ENCODE measurements around the gene DNAJA4. TPM values are rescaled to one million over a fixed set of nuclear protein-coding genes. Genes with fewer than 3 reads are reported as not detected.

DNAJA4 gene
- total and polyA plus RNA-seq, 2 experiments from 2014 or later, result 5.0 to 12.5 TPM

DNA sequence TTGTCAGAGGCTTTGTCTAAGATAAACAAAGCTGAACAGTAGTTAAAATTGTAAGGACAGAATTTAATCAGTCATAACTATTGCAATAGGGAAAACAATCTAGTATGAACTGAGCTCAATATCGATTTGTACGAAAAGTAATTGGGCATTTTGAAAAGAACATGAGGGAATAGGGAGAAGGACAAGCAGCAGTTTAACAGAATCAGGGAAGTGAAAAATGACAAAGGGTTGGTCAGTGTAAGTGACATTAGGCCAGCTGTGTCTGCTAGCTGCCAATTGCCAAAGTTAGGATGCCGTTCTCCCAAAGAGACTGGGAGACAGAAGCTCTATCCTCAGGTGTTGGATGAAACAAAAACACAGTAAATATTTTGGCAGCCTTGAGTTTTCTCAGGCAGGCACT is 3.3 kb upstream of the DNAJA4 start:
- H2AFZ ChIP-seq, result no peak overlapping the region
- ATAC-seq, result no peak
- no peak for DNase-seq (ENCODE audit: low spot score)
- no peak overlapping the region for H3K4me3 Mint-ChIP-seq
- peaks cover 17% of the 10 kb centered on the region for H3K27me3 Mint-ChIP-seq (ENCODE audit: insufficient read depth, low read depth, poor library complexity)
- no peak overlapping the region for H3K4me3 ChIP-seq
- no peak overlapping the region for H3K27ac Mint-ChIP-seq
- no peaks in the 10 kb centered on the region for H3K36me3 Mint-ChIP-seq (ENCODE audit: low read depth)
- no peaks in the 10 kb centered on the region for H3K4me1 ChIP-seq (ENCODE audit: insufficient read depth)
- H3K27me3 ChIP-seq (ENCODE audit: insufficient read depth), result peaks cover 26% of the 10 kb centered on the region
- peaks cover 8% of the 10 kb centered on the region; the same call in 1 of the 2 replicates for H3F3A ChIP-seq (replicated peaks; ENCODE audit: low read depth)
- no peaks in the 10 kb centered on the region for H4K20me1 ChIP-seq (replicated peaks; ENCODE audit: insufficient read depth)
- H3K36me3 ChIP-seq (ENCODE audit: insufficient read depth), result no peaks in the 10 kb centered on the region
- H3K4me2 ChIP-seq, result no peak overlapping the region
- no peak for TF ChIP-seq POLR2AphosphoS5 (IDR thresholded peaks at IDR 0.05; ENCODE audit: low read depth)
- TF ChIP-seq, protein P1, sequence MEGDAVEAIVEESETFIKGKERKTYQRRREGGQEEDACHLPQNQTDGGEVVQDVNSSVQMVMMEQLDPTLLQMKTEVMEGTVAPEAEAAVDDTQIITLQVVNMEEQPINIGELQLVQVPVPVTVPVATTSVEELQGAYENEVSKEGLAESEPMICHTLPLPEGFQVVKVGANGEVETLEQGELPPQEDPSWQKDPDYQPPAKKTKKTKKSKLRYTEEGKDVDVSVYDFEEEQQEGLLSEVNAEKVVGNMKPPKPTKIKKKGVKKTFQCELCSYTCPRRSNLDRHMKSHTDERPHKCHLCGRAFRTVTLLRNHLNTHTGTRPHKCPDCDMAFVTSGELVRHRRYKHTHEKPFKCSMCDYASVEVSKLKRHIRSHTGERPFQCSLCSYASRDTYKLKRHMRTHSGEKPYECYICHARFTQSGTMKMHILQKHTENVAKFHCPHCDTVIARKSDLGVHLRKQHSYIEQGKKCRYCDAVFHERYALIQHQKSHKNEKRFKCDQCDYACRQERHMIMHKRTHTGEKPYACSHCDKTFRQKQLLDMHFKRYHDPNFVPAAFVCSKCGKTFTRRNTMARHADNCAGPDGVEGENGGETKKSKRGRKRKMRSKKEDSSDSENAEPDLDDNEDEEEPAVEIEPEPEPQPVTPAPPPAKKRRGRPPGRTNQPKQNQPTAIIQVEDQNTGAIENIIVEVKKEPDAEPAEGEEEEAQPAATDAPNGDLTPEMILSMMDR (conservative IDR thresholded peaks at IDR 0.05; ENCODE audit: low read depth in 2 of 2), result no peak
- no peaks in the 10 kb centered on the region for H3K9me3 Mint-ChIP-seq
- H3K79me2 ChIP-seq (replicated peaks; ENCODE audit: insufficient read depth), result no peaks in the 10 kb centered on the region
- H3K4me1 Mint-ChIP-seq, result peaks cover 3% of the 10 kb centered on the region; the same call in 1 of the 3 replicates
- no peak overlapping the region for H3K27ac ChIP-seq (ENCODE audit: low read depth)
- H3K9me2 ChIP-seq (ENCODE audit: insufficient read depth), result no peaks in the 10 kb centered on the region; the same call in 1 of the 2 replicates

DNA sequence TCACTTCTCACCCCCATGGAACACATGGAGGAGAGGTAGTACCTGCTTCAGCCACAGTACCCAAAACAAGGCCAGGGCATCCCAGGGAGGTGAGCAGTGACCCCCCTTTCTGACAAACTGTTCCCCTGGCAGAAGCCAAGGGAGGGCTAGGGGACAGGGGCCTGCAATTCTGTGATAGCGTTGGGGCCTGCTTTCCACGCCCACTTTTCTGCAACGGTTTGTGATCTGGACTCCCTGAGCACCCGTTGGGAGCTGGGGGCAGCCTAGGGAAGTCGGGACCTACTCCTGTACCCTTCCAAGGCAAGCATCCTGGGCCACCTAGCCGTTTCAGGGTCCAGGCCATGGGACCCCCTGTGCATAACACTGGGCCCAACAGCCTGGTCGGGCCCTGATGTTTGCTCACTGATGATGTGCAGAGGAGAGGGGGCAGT is 996 bp upstream of the DNAJA4 start:
- H3K4me3 Mint-ChIP-seq, result 0 out of 3 replicates have a peak overlapping the region, but pooled peaks have one; percentile 54
- peaks cover 8% of the 10 kb centered on the region; the same call in 1 of the 2 replicates for H3F3A ChIP-seq (replicated peaks; ENCODE audit: low read depth)
- ATAC-seq (no peak), DNase-seq (ENCODE audit: low spot score) (no peak)
- no peaks in the 10 kb centered on the region for H3K79me2 ChIP-seq (replicated peaks; ENCODE audit: insufficient read depth)
- peaks cover 3% of the 10 kb centered on the region; the same call in 1 of the 3 replicates for H3K4me1 Mint-ChIP-seq
- H3K9me3 Mint-ChIP-seq, result no peaks in the 10 kb centered on the region
- no peaks in the 10 kb centered on the region for H3K36me3 ChIP-seq (ENCODE audit: insufficient read depth)
- H3K9me2 ChIP-seq (ENCODE audit: insufficient read depth), result no peaks in the 10 kb centered on the region; the same call in 1 of the 2 replicates
- H3K27me3 Mint-ChIP-seq (ENCODE audit: insufficient read depth, low read depth, poor library complexity), result peaks cover 19% of the 10 kb centered on the region
- H3K27me3 ChIP-seq (ENCODE audit: insufficient read depth), result peaks cover 26% of the 10 kb centered on the region
- H2AFZ ChIP-seq, result peak overlapping the region; percentile 94; the same call in 1 of the 2 replicates
- H3K27ac Mint-ChIP-seq, result no peak overlapping the region
- H4K20me1 ChIP-seq (replicated peaks; ENCODE audit: insufficient read depth), result no peaks in the 10 kb centered on the region
- H3K4me2 ChIP-seq, result no peak overlapping the region
- H3K4me1 ChIP-seq (ENCODE audit: insufficient read depth), result no peaks in the 10 kb centered on the region
- H3K27ac ChIP-seq (ENCODE audit: low read depth), result no peak overlapping the region
- H3K36me3 Mint-ChIP-seq (ENCODE audit: low read depth), result no peaks in the 10 kb centered on the region
- H3K4me3 ChIP-seq, result no peak overlapping the region; the same call in 1 of the 2 replicates
- TF ChIP-seq, protein P2, sequence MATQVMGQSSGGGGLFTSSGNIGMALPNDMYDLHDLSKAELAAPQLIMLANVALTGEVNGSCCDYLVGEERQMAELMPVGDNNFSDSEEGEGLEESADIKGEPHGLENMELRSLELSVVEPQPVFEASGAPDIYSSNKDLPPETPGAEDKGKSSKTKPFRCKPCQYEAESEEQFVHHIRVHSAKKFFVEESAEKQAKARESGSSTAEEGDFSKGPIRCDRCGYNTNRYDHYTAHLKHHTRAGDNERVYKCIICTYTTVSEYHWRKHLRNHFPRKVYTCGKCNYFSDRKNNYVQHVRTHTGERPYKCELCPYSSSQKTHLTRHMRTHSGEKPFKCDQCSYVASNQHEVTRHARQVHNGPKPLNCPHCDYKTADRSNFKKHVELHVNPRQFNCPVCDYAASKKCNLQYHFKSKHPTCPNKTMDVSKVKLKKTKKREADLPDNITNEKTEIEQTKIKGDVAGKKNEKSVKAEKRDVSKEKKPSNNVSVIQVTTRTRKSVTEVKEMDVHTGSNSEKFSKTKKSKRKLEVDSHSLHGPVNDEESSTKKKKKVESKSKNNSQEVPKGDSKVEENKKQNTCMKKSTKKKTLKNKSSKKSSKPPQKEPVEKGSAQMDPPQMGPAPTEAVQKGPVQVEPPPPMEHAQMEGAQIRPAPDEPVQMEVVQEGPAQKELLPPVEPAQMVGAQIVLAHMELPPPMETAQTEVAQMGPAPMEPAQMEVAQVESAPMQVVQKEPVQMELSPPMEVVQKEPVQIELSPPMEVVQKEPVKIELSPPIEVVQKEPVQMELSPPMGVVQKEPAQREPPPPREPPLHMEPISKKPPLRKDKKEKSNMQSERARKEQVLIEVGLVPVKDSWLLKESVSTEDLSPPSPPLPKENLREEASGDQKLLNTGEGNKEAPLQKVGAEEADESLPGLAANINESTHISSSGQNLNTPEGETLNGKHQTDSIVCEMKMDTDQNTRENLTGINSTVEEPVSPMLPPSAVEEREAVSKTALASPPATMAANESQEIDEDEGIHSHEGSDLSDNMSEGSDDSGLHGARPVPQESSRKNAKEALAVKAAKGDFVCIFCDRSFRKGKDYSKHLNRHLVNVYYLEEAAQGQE (IDR thresholded peaks at IDR 0.05; ENCODE audit: unreplicated experiment), result no peak
- TF ChIP-seq EZH2 (IDR thresholded peaks at IDR 0.05; ENCODE audit: low read depth, unreplicated experiment) (no peak), EZH2phosphoT487 (IDR thresholded peaks at IDR 0.05; ENCODE audit: unreplicated experiment) (no peak), JUNB (IDR thresholded peaks at IDR 0.05; ENCODE audit: unreplicated experiment) (no peak), ZNF114 (CRISPR knock-in tag; IDR thresholded peaks at IDR 0.05) (no peak), POLR2AphosphoS5 (IDR thresholded peaks at IDR 0.05; ENCODE audit: low read depth) (no peak)
- TF ChIP-seq, protein P3, sequence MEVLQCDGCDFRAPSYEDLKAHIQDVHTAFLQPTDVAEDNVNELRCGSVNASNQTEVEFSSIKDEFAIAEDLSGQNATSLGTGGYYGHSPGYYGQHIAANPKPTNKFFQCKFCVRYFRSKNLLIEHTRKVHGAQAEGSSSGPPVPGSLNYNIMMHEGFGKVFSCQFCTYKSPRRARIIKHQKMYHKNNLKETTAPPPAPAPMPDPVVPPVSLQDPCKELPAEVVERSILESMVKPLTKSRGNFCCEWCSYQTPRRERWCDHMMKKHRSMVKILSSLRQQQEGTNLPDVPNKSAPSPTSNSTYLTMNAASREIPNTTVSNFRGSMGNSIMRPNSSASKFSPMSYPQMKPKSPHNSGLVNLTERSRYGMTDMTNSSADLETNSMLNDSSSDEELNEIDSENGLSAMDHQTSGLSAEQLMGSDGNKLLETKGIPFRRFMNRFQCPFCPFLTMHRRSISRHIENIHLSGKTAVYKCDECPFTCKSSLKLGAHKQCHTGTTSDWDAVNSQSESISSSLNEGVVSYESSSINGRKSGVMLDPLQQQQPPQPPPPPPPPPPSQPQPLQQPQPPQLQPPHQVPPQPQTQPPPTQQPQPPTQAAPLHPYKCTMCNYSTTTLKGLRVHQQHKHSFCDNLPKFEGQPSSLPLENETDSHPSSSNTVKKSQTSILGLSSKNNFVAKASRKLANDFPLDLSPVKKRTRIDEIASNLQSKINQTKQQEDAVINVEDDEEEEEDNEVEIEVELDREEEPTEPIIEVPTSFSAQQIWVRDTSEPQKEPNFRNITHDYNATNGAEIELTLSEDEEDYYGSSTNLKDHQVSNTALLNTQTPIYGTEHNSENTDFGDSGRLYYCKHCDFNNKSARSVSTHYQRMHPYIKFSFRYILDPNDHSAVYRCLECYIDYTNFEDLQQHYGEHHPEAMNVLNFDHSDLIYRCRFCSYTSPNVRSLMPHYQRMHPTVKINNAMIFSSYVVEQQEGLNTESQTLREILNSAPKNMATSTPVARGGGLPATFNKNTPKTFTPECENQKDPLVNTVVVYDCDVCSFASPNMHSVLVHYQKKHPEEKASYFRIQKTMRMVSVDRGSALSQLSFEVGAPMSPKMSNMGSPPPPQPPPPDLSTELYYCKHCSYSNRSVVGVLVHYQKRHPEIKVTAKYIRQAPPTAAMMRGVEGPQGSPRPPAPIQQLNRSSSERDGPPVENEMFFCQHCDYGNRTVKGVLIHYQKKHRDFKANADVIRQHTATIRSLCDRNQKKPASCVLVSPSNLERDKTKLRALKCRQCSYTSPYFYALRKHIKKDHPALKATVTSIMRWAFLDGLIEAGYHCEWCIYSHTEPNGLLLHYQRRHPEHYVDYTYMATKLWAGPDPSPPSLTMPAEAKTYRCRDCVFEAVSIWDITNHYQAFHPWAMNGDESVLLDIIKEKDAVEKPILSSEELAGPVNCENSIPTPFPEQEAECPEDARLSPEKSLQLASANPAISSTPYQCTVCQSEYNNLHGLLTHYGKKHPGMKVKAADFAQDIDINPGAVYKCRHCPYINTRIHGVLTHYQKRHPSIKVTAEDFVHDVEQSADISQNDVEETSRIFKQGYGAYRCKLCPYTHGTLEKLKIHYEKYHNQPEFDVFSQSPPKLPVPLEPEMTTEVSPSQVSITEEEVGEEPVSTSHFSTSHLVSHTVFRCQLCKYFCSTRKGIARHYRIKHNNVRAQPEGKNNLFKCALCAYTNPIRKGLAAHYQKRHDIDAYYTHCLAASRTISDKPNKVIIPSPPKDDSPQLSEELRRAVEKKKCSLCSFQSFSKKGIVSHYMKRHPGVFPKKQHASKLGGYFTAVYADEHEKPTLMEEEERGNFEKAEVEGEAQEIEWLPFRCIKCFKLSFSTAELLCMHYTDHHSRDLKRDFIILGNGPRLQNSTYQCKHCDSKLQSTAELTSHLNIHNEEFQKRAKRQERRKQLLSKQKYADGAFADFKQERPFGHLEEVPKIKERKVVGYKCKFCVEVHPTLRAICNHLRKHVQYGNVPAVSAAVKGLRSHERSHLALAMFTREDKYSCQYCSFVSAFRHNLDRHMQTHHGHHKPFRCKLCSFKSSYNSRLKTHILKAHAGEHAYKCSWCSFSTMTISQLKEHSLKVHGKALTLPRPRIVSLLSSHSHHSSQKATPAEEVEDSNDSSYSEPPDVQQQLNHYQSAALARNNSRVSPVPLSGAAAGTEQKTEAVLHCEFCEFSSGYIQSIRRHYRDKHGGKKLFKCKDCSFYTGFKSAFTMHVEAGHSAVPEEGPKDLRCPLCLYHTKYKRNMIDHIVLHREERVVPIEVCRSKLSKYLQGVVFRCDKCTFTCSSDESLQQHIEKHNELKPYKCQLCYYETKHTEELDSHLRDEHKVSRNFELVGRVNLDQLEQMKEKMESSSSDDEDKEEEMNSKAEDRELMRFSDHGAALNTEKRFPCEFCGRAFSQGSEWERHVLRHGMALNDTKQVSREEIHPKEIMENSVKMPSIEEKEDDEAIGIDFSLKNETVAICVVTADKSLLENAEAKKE (CRISPR knock-in tag; IDR thresholded peaks at IDR 0.05), result no peak
- TF ChIP-seq, protein P4, sequence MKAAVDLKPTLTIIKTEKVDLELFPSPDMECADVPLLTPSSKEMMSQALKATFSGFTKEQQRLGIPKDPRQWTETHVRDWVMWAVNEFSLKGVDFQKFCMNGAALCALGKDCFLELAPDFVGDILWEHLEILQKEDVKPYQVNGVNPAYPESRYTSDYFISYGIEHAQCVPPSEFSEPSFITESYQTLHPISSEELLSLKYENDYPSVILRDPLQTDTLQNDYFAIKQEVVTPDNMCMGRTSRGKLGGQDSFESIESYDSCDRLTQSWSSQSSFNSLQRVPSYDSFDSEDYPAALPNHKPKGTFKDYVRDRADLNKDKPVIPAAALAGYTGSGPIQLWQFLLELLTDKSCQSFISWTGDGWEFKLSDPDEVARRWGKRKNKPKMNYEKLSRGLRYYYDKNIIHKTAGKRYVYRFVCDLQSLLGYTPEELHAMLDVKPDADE (IDR thresholded peaks at IDR 0.05), result no peak
